HG03354 (cell line): ENCODE measurements around the gene SHANK1.
"Not testable (repeated sequence)": the region's sequence is repeated elsewhere in the genome, so short reads cannot be mapped to it uniquely, and the experiment has no call there.

Experiments
- ATAC-seq: cut with Tn5 transposase; IDR thresholded peaks from one replicate; pipeline ENCODE4 v1.9.1; 2021; ENCODE audit warnings: mild to moderate bottlenecking; ENCODE audit not compliant: unreplicated experiment, poor library complexity, severe bottlenecking

The SHANK1 gene

DNA sequence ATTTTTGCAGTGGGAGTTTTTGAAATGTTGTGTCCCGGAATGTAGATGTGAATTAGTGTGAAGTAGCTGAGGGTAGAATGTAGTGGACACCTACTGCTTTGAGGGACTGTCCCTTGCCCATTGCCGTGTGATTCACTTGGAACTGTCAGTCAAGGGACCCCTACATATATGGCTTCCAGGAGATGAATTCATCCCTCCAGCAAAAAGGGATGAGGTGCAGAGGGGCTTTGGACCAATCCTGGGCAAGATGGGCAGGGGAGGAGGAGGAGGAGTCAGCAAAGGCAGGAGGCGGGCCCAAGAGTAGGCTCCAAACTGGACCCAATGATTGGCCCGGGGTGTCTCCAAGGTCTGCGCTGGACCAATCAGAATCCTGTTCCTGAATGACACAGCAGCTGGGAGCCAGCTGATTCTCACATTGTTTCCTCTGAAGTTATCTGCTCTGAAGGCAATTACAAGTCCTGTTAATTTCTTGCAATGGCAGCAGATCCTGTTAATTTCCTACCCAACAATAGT lies 99.2 kb downstream of the SHANK1 start:
- not testable (repeated sequence) for ATAC-seq

GRCh38 chr19:50619184-50619583 lies 100.4 kb downstream of the SHANK1 start:
- ATAC-seq = not testable (repeated sequence)

- not testable (repeated sequence) for ATAC-seq
Measured at GRCh38 chr19:50618379-50618778, 101.2 kb downstream of the SHANK1 start.

GRCh38 chr19:50612504-50613404 lies 106.8 kb downstream of the SHANK1 start:
- not testable (repeated sequence) for ATAC-seq
